CD4-positive, alpha-beta T cell treated with Interleukin-4 for 4 hours (primary cell): ENCODE results near the gene GPR25.
"Not testable (repeated sequence)": the region's sequence is repeated elsewhere in the genome, so short reads cannot be mapped to it uniquely, and the experiment has no call there.

ENCODE experiments used
- DNase-seq: peaks from one replicate; pipeline ENCODE4 v3.0.0-alpha.2; 2020

The GPR25 gene

DNA sequence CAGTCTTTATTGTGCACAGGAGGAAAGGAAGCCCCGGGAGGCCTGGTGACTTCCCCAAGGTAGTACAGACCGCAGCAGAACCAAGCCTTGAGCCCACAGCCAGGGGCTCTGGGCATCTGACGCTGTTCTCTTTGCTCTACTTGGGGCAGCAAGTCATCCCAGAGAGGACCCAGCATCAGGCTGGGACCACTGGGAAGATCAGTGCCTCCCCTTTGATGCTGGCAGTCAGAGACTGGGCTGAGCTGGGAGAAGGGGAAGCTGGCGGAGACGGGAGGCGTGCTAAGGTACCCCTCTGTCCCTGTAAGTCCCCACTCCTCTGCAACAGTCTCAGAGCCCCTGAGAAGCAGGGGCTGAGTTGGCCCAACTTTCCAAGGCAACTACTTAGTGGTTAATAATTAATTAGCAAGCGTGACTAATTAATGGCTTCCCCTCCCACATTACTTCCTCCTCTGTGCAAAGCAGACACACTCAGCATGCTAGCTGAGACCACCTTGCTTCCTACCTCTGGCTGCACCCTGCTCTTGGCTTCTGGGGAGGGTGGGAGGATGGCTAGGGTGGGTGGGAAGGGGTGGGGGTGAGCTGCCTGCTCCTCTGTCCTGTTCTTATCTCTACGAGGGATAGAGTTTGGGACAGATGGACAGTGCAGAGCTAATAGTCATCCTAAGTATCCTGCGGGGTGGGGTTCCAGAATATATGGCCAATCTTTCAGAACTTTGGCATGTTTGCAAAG, 23.2 kb downstream of the GPR25 start:
- DNase-seq: no peak

DNA sequence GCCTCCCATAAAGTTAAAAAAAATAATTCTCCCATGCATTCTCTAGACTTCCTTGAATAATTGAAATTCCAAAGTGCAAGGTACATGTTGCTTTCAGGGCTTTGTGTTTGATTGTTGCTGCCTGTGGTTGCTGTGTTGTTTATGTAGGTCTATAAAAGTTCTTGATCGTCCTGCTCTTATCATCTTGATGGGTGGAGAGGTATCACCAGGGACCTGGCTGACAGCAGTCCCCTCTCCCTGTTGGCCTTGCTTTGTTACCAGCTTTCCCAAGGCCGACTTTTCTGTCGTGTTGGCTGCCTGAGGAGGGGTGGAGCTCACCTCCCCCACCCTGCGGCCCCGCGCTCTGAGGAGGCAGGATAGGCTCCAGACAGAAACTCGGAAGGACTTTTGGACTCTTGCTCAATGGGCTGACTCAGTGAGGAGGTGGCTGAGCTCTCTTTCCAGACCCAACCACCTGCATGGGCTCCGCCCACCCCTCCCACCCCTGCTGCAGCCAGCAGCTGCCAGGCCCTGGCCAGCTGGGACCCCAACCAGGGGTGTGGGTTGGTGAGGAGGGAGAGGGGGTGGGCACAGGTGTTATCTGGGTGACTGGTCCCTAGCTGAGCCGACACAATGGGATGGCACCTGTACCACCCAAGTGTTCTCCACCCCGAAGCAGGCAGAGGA, 23.9 kb downstream of the GPR25 start:
- no peak for DNase-seq

DNA sequence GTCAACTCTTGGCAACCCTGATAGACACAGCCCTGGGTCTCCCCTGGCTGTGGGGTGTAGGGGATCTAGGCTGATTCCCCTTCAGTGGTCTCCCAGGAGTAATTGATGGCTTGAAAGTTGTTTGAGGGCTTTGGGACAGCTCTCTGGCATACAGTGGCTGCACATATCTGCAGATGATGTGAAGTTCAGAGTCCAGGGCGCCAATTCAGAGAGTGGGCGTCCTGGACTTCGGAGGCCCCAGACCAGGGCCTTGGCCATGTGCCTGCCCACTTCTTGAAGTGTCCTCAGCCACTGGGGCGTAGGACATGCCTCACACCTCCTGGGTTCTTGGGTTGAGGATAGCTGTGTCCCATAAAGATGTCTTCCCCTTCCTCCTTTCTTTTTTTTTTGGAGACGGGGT, 24.5 kb downstream of the GPR25 start:
- no peak for DNase-seq

DNA sequence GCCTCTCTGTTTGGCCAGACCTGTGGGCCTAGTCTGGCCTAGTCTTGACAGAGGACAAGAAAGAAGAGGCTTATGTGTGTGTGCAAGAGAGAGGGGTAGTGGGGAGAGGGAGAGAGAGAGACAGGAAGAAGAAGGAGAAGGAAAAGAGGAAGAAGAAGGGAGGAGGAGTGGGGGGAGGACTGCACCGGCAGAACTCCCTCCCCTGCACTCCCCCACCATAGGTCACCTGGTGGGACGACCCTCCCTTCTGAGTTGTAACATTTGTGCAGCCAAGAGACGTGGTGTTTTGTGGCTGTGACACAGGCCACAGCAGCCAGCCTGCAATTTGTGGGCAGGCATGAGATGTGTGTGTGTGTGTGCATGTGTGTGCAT, 26.2 kb downstream of the GPR25 start:
- no peak for DNase-seq

DNA sequence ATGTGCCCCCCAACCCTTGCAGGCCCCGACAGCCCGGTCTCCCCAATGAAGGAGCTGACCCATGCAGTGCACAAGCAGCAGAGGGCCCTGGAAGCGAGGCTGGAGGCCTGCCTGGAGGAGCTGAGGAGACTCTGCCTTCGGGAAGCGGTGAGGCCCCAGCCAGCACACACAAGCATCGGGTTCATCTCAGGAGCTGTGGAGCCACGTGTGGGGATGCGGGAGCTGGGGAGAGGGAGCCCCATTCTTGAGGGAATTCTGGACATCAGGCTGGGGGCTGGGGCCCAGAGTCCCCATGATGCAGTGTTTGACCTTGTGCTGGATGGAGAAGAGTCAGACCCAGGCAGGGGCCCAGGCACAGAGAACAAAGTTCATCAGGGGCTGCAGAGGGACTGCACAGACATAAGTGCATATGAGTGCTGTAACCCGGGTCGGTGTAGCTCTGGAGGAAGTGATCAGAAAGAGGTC, 26.7 kb downstream of the GPR25 start:
- no peak for DNase-seq

DNA sequence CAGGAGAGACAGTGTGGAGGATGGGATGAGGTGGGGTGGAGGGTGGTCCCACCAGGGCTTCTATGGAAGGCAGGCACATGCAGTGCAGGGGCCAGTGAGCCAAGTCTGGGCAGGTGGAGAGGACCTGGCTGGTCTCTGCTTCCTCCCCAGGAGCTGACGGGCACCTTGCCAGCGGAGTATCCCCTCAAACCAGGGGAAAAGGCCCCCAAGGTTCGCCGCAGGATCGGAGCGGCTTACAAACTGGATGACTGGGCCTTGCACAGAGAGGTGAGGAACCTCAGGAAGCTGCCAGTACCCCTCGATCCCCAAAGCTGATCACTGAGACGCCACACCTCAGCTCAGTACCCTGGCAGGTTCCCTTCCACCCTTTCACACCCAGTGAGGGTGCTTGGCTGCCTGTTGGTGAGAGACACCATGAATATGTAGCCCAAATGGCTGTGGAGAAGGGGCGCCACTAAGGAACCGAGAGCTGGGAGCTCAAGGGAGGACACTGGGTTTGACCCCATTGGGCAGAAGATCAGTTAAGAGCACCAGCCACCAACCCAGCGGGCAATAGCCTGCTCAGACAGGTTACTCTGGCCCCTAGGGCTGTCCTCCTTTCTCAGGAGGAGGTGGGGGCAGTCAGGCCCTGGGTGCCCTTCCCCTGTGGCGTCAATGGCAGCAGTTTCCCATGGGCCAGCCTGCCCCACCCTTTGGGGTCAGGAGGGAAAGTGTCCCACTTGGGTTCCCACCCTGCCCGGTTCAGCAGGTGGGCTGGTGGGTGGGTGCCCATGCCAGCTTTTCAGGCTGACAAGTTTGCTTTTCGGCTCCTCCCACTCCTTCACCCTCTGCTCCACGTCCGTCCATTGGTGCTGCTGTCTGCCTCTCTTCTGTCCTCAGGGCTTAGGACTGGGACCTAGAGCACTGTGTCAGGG, 27.4 kb downstream of the GPR25 start:
- no peak for DNase-seq

DNA sequence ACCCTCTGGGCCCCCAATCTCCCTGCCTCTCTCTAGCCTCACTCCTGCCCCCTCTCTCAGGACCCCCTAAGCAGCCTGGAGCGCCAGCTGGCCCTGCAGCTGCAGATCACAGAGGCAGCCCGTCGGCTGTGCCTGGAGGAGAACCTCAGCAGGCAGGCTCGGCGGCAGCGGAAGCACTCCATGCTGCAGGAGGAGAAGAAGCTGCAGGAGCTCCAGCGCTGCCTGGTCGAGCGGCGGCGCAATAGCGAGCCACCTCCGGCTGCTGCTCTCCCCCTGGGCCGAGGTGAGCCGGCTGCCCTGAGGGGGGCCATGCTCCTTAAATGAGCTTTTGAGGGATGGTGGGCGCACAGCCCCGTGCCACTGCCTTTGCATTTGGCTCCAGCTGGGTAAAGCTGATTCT, 28.1 kb downstream of the GPR25 start:
- DNase-seq: no peak

DNA sequence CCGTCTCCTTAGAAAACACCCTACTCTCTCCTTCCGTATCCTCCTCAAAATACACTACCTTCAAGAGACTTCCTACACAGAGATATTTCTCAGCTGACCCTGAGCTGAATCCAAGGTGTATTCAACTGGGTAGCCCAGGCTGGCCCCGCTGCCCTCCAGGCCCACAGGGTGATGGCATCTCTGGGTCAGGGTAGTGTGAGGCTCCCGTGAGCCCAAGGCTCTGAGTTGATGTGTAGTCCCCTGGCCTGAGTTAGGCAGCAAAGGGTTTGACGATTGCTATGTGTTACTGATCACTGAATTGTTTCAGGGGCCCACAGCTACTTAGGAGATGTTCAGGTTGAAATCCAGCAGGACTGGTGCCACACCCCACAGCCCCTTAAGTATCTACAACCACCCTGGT, 28.6 kb downstream of the GPR25 start:
- DNase-seq: no peak

DNA sequence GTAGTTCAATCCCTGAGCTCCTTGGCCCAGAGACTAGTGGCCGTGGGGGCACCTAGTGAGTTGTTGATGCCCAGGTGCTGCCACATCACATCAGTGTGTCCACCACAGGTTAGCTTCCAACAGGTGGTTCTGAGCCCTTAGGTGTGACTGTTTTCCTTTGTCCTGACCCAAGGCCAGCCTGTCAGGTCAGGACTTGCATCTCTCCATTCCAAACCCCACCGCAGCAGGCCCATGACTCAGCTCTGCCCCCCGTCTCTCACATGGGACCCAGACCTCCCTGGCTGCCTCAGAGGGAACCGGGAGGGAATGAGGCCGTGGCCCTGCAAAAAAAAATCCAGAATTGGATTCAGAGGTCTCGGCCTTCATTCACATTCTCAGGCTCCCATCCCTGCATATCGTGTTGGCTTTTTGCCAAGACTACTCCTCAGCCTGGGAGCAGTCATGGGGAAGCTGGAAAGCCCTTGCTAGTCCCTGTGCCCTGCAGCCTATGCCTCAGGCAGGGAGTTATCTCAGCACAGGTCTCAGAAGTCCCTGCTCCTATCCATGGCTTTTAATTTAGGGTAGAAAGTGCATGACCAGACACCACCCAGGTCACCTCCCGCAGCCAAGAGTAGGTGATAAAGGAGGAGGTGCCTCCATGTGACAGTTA, 29.1 kb downstream of the GPR25 start:
- no peak for DNase-seq

DNA sequence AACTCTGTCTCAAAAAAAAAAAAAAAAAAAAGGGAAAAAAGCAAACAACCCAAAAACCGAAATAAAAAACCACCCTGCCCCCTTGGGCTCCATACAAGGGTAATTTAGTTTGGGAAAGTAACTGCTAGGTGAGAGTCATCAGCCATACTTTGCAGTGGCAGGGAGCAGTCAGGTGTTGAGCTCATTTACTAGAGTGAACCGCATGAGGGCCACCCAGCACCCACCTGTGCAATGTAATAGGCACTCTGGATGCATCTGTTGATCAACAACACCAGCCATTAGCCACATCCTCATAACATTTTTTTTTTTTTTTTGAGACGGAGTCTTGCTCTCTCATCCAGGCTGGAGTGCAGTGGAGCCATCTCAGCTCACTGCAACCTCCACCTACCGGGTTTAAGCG, 31.0 kb downstream of the GPR25 start:
- no peak for DNase-seq

DNA sequence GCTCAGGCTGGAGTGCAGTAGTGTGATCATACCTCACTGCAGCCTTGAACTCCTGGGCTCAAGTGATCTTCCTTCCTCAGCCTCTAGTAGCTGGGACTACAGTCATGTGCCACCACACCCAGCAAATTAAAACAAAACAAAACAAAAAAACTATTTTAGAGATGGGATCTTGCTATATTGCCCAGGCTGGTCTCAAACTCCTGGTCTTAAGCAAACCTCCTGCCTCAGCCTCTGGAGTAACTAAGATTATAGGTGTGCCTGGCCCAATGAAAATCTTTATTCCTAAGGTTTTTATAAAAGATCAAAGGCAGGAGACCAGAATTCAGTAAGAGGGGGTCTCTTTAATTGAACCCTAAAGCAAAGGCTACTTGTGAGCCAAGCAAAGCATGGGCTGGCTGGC, 32.0 kb downstream of the GPR25 start:
- DNase-seq: no peak

DNA sequence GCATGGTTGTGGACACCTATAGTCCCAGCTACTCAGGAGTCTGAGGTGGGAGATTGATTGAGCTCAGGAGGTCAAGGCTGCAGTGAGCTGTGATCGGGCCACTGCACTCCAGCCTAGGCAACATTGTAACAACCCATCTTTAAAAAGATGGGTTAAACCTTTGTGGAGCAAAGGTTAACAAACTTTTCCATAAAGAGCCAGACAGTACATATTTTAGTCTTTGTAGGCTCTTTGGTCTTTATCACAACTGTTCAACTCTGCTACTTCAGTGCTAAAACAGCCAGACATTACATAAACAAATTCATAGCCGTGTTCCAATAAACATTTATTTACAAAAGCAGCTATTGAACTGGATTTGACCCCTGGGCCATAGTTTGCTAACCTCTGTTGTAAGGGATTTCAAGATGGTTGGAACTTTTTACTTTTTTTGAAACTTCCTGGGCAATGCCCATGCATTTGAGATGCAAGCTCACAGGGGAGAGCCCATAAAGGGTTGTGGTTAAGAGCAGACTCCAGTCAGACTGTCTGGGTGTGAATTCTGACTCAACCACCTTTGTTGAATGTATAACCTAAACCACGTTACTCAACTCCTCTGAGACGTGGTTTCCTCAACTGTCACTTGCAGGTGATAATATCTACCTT, 32.8 kb downstream of the GPR25 start:
- peak; percentile 83 for DNase-seq

DNA sequence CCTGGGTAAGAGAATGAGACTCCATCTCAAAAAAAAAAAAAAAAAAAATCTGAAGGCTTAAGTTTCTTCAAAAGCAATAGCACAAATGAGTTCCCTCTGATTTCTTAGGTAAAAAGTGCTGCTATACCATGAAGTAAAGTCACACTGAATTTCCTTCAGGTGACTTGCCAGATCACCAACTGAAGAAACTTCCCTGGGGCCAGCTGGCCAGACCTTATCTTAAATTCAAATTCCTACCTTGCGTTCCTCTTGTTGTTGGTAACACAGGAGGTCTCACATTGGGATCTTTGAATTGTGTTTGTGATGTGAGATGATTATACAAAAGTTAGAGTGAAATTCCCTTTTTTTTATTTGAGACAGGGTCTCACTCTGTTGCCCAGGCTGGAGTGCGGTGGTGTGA, 33.7 kb downstream of the GPR25 start:
- no peak for DNase-seq

DNA sequence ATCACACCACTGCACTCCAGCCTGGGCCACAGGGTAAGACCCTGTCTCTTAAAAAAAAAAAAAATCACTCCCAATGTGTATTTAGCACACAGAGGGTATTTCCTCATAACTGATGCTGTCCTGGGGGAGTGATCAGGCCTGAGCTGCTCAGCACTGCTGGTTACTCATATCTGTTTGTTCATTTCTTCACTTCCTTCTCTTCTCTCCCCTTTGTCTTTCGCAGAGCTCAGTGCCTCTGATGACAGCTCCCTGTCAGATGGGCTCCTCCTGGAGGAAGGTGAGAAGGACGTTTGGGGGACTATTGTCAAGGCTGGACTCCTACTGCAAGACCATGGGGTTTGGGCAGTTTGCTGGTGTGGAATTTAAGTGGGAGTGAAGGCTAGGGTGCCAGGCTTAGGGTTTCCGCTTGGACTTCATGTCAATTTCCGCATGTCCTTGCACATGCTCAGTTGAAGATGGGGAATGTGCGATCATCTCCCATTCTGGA, 34.9 kb downstream of the GPR25 start:
- no peak for DNase-seq

DNA sequence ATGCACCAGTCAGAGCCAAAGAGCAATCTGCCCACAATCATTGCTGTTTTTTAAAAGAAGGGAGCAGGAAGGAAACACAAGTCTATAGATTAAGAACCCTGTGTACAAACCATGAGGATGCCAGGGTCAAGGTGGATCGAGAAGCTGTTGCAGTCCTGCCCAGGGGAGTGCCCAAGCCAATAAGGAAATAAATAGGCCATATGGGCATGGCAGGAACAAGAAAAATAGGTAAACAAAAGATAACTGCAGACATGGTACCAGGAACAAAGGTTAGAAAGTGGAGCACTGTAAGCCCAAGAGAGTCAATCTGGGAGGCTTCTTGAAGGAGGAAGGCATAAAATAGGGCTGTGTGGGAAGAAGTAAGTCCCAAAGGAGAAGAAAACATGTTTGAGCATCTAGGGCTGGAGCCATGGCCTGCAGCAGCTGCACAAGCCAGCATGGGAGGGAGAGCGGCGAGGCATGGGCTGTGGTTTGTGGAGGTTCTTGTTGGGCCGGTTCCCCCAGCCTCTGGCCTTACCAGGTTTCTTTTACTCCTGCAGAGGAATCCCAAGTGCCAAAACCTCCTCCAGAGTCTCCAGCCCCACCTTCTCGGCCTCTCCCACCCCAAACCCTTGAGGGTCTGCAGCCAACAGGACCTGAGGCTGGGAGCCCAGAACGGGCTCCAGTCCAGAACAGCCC, 35.5 kb downstream of the GPR25 start:
- DNase-seq: no peak

DNA sequence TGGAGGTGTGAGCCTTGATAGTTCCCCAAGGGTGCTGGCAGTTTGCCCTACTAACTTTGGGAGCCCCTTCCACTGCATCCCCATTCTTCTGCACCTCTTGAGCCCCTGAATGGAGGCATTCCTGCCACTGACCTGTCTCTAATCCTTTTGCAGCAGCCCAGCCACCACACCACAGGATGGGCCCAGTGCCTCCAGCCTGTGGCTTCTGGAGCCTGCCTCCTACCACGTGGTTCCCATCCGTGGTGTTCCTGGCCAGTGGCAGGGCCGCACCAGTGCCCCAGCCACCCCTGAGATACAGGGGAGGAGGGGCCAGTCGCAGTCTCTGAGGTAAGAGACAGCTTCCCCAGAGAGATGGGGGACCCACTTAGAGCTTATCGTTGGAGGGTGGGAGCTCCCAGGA, 36.3 kb downstream of the GPR25 start:
- DNase-seq: no peak

DNA sequence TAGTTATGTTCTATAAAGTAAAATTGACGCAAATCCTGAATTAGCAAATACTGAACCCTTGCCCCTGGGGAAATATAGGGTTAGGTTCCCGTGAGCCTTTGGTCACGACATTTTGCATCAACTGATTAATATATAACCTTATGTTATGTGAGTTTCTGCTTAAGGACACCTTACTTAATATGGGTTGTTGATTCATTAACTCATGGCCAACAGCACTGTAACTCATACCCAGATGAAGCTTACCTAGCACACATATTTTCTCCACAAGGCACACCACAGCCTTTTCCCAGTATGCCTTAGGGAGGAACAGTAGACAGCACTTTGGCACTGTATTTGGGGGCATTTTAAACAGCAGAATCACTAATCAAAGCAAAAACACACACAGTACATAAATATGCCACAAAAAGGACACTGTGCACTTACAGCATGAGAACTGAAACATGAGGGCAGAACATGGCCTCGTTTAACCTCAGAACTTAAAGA, 37.0 kb downstream of the GPR25 start:
- no peak for DNase-seq

DNA sequence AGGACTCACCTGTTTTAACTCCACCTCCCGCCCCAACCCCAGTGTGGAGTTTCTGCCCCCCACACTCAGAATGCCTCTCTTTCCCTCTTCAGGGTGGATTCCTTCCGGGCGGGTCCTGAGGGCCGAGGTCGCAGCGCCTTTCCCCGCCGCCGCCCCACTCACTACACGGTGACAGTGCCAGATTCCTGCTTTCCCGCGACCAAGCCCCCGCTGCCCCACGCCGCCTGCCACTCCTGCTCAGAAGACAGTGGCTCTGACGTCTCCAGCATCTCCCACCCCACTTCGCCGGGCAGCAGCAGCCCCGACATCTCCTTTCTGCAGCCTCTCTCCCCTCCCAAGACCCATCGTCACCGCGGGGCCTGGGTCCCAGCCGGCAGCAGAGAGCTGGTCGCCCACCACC, 38.6 kb downstream of the GPR25 start:
- no peak for DNase-seq

DNA sequence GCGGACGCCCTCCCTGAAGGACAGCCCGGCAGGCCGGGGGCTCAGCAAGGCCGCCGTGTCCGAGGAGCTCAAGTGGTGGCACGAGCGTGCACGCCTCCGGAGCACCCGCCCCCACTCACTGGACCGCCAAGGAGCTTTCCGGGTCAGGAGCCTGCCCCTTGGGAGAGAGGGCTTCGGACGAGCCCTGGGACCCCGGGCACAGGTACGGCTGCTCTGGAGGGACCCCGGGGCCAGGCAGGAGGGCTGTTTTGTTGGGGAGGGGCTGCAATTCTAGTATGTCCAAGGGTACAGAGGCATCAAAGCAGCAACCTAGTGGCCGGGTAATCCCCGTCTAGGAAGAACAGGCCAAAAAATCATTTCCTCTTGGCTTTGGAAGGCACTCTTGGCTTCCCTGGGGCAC, 39.2 kb downstream of the GPR25 start:
- DNase-seq: not testable (repeated sequence)

DNA sequence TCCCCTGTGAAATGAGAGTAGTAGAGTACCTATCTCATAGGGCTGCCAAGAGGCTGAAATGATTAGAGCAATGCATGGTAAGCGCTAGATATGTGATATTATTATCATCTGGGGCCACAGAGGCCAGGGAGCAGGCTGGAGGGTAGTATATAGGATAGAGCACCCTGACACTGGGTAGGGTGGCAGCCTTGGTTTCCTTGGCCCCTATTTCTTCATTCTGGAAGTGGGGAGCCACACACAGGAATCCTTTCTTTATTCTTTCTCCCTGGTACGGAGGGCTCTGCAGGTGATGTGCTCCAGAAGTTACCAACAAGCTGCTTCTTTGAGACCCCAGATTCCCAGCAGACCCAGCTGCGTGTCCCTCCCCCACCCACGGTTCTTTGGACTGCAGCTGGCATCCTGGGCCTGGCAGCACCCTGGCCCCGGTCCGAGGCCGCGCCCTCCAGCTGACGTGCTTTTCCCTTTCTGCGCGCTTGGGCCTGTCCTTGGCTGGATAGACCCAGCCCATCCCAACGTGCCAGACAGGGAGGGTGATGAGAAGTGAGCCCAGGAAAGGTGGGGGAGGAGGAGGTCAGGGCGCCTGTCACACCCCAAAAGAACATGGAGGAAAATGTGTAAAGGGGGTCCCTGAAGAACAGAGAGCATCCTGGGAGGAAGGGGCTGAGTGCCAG, 40.1 kb downstream of the GPR25 start:
- no peak for DNase-seq

DNA sequence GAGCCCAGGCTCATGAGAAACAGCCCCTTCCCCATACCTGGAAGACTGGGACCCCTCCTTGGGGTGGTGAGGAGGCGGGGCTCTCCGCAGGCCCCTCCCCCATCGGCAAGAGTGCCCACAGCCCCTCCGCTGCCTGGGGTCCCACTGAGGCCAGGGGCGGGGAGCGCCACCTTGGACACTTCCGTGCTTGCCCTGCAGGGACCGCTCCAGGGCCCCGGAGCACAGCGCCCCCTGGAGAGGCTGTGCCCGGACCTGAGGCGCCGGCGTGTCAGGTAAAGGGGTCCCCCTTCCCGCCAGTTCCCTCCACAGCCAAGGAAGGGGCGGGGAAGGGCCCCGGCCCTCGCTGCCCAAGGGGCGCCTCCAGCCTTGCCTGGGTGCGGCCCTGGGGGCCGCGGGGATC, 43.4 kb downstream of the GPR25 start:
- DNase-seq: no peak
